NCI-H446 (cell line): Measurements from ENCODE around the gene PROCR.
"Not testable (repeated sequence)": the region's sequence is repeated elsewhere in the genome, so short reads cannot be mapped to it uniquely, and the experiment has no call there.

Experiments
- DNase-seq, 2 experiments: peaks; one replicate each; lab custom pipeline; 2025; lab: John Stamatoyannopoulos, UW

PROCR gene

GRCh38 chr20:35193031-35193791, 21.3 kb downstream of the PROCR start:
- DNase-seq = not testable (repeated sequence)

GRCh38 chr20:35196313-35196712, 24.4 kb downstream of the PROCR start:
- DNase-seq = no peak

- DNase-seq = no peak
Observed at GRCh38 chr20:35199740-35200139, 27.9 kb downstream of the PROCR start.

DNA sequence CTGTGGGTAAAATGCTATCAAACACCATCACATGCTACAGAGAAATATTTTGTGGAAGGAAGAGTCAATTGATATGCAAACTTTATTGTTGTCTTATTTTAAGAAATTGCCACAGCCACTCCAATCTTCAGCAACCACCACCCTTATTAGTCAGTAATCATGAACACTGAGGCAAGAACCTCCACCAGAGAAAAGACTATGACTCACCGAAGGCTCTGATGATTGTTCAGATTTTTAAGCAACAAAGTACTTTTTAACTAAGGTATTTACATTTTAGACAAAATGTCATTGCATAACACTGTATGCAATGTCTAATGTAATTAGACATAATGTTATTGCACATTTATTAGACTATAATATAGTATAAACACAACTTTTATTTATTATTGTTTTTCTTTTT, 28.4 kb downstream of the PROCR start:
- DNase-seq = no peak

- not testable (repeated sequence) for DNase-seq
Observed at GRCh38 chr20:35201467-35201866, 29.6 kb downstream of the PROCR start.

DNA sequence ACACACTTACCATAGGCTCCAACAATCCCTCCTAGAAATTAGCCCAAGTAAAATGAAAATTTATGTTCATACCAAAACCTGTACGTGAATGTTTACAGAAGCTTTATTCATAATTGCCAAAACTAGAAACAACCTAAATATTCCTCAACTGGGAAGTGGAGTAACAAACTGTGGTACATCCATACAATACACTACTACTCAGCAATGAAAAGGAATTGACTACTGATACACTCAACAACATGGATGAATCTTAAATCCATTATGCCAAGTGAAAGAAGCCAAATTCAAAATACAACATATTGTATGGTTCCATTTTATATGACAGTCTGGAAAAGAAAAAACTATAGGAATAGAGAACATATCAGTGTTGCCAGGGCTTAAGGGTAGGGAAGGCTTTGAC, 34.9 kb downstream of the PROCR start:
- no peak for DNase-seq

- DNase-seq = peak; percentile 62 to 83
Observed at GRCh38 chr20:35207950-35208611, 36.2 kb downstream of the PROCR start.

DNA sequence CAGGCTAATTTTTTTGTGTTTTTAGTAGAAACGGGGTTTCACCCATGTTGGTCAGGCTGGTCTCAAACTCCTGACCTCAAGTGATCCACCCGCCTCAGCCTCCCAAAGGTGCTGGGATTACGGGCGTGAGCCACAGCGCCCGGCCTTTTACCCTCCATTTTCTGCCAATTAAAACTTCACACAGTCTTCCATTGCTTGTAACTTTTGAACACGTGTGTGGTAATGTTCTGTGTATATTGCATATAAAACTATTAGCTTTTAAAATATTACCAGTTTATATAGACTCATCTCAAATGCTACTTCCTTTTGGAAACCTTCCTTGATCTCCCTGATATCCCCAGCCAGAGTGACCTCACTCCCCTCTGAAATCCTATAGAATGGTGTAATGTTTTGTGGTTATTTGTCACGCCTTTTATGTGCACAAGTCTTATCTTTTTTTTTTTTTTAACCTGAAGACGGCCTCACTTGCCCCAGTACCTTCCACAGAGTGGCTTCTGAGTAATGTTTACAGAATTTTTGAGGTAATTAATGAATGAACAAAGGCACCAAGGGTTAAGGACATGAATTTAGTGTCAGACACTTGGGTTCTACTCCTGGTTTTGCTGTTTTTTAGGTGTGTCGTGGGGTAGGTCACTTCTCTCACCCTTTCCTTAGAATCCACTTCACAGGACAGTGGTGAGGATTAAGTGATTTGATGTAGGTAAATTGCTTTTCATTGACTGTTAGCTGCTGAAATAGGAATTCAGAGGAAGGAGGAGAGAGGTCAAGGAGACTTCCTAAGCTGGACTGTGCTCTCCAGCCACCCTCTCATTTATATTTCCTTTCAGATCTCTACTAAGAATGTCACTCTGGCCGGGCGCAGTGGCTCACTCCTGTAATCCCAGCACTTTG, 43.4 kb downstream of the PROCR start:
- DNase-seq = no peak

GRCh38 chr20:35216541-35216940, 44.7 kb downstream of the PROCR start:
- DNase-seq = no peak

DNA sequence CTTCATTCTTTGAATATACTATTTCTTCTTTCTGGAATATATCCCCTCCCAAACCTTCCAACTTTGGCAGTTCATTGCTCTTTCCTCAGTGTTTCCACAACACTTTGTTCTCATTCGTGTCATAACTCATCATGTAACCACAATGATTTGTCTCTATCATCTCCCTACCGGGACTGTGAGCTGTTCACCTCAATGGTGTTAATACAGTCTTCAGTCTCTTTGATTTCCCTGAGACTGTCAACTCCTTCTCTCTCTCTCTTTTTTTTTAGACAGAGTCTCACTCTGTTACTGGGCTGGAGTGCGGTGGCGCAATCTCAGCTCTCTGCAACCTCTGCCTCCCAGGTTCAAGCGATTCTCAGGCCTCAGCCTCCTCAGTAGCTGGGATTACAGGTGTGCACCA, 52.1 kb downstream of the PROCR start:
- DNase-seq = no peak

- no peak for DNase-seq
Observed at GRCh38 chr20:35224536-35224935, 52.7 kb downstream of the PROCR start.

DNA sequence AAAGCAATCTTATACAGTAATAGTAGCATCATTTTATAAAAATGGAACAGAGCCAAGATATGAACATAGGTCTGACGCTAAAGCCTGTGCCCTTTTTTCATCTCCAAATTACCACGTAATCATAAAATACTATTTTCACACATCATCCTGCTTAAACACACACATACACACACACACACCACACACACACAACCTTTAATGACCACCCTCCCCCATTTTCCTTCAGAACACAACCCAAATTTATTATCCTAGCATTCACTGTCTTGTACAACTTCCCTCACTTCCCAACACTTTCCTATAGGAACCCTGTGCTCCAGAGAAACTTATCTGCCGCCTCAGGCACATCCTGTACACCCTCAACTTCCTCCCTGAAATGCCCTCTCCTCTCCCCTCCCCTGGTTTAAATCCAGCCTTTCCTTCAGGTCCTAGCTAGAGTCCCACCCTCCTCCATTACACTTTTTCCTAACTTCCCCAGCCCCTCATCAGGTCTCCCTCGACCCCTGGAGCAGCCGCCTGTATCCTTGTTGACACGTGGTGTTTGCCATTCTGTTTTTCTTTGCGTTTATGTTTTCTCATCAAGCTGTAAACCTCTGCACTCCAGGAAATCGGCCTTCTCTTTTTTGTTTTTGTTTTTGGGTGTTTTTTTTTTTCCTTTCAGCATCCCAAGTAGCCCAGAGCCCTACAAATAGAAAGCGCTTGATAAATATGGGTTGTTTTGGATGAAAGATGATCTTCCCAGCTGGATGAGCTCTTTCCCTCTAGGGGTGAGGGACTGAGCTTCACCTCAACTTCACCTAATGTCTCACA, 53.6 kb downstream of the PROCR start:
- no peak for DNase-seq

- DNase-seq = no peak
Observed at GRCh38 chr20:35226126-35226883, 54.4 kb downstream of the PROCR start, which contains the start of gene MMP24. MMP24 (plus strand) TSS chr20:35226690; CDS start chr20:35226739, 49 bp downstream.
